ENCODE measurements around the gene CPEB4.

DNA sequence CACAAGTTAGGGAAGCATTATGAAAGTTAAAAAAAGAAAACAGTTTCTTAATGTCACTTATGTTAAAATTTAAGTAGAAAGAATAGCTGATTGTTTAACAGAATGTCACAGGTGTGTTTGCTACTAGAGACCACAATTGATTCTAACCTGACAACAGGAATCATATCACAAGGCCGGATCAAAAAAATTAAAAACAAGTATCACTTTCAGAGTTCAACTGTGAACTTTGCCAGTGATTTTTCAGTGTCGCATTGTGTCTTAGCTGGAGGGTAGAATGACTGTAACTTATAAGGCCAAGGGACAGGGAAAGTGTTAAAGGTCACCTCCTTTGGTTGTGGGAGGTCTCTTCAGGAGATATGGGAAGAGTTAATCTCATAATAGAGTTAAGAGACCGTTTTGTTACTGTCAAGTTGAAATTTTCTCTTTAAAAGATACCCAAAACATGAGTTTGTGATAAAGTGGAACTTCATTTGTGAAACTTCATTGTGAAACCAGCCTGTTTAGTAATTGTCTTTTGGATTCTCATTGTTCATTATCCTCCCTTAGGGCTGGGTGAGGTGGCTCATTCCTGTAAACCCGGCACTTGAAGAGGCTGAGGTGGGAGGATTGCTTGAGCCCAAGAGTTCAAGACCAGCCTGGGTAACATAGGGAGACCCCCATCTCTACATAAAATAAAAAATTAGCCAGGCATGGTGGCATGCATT lies 40.9 kb downstream of the CPEB4 start:
- TF ChIP-seq GATA3 (IDR thresholded peaks at IDR 0.05; ENCODE audit: low read depth, low read length) = no peak
- no peak for TF ChIP-seq GATA2 (IDR thresholded peaks at IDR 0.05; ENCODE audit: low read depth, low read length)

Data from SH-SY5Y (cell line).